HG03066 (cell line): Measurements from ENCODE around the gene ZSCAN21.

Experiments
- ATAC-seq: cut with Tn5 transposase; IDR thresholded peaks from one replicate; pipeline ENCODE4 v1.9.1; 2021; ENCODE audit warnings: low read depth; ENCODE audit not compliant: unreplicated experiment

ZSCAN21 gene

DNA sequence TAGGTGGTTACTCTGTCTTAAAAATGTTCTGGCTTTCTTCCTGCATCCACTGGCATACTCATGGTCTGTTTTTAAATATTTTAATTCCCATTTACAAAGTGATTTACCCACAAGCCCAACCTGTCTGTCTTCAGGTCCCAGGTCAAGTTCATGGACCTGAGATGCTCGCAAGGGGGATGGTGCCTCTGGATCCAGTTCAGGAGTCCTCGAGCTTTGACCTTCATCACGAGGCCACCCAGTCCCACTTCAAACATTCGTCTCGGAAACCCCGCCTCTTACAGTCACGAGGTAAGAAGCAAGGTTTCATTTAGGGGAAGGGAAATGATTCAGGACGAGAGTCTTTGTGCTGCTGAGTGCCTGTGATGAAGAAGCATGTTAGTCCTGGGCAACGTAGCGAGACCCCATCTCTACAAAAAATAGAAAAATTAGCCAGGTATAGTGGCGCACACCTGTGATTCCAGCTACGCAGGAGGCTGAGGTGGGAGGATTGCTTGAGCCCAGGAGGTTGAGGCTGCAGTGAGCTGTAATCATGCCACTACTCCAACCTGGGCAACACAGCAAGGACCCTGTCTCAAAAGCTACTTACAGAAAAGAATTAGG is 25.5 kb upstream of the ZSCAN21 start:
- no peak for ATAC-seq

DNA sequence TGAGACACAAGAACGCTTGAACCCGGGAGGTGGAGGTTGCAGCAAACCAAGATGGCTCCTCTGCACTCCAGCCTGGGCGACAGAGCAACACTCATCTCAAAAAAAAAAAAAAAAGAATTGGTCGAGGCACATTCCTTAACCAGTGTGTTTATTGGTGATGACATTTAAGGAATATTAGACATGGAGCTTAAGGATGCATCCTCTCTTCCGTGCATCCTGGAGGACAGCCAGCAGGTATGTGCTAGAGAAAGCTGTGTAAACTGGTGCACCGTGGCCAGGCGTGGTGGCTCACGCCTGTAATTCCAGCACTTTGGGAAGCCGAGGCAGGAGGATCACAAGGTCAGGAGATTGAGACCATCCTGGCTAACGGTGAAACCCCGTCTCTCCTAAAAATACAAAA is 22.4 kb upstream of the ZSCAN21 start:
- ATAC-seq, result no peak

DNA sequence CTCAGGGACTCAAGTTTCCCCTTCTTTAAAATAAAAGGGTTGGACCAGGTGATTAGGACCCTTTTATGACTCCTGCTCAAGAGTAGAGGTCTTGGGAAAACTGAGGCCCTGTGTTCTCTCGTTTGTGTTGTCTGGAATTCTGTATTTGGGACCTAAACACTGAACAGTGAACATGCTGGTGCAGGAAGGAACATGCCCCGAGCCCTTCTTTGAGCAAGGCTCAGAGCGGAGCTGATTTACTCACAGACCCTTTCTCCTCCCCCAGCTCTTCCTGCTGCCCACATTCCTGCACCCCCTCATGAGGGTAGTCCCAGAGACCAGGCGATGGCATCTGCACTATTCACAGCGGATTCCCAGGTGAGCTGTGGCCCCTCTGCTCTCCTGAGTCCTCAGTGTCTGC is 20.0 kb upstream of the ZSCAN21 start:
- no peak for ATAC-seq

DNA sequence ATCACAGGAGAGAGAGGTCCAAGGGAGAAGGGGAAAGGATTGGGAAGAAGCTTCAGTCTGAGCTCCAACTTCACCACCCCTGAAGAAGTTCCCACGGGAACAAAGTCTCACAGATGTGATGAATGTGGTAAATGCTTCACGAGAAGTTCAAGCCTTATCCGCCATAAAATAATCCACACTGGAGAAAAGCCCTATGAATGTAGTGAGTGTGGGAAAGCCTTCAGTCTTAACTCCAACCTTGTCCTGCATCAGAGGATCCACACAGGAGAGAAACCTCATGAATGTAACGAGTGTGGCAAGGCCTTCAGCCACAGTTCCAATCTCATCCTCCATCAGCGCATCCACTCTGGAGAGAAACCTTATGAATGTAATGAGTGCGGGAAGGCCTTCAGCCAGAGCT is 16.0 kb upstream of the ZSCAN21 start:
- ATAC-seq, result no peak

DNA sequence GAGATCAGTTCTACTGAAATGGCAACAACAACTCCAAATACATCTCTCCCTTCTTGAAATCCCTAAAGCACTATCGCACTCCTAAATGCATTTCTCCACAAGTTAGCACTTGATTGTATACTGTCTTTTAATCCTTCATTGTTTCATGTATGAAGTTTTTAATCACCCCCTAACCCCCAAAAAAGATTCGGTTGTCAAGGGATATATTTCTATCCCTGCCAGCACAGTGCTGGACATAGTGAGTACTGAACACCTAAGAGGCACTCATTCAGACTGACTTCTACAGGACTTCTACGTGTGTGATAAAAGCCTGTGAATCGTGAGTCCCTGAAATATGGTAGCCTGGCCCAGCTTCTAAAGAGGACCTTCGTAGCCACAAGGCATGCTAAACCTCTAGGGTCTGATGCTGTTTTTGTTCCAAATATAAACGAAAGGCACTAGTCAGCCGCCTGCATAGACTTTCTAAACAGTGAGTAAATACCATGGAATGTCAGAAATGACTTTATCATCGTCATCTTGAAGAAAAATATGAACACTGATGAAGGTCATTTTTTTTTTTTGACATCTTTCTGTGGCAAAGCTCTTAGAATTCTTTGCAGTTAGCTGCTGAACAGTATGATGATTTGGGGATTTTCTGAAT is 14.6 kb upstream of the ZSCAN21 start:
- no peak for ATAC-seq

DNA sequence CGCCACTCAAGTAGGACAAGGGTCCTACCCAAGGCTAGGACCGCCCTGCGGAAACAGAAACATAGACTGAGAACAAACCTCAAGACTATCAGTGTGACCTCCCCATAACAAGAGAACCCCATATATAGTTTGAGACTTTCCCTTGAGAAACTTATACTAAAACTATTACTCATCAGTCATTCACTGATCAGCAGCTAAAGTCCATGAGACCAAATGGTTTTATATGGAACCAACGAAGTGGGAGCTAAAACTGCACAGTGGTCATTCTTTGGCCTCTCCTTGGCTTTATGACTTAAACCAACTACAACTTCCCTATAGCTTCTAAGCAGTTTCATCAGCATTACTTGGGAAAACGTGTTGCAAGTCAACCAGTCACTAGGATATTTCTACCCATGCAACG is 13.7 kb upstream of the ZSCAN21 start:
- no peak for ATAC-seq

DNA sequence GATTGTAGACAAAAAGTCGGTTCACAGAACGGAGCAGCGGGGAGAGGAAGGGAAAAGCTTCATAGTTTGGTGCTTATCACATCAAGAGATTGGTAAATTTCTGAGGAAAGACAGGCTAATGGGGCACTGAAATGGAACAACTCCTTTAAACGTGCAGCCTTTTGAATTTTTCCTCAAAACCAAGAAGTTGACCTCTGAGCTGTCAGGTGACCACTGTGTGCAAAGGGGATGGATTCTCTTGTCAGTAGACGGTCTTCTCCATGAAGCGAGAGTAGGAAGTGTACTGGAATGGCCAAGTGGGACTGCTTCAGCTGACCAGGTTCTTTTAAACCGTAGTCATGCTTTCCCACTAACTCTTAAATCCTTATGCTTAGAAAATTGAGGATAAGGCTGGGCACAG is 11.2 kb upstream of the ZSCAN21 start:
- ATAC-seq, result no peak

DNA sequence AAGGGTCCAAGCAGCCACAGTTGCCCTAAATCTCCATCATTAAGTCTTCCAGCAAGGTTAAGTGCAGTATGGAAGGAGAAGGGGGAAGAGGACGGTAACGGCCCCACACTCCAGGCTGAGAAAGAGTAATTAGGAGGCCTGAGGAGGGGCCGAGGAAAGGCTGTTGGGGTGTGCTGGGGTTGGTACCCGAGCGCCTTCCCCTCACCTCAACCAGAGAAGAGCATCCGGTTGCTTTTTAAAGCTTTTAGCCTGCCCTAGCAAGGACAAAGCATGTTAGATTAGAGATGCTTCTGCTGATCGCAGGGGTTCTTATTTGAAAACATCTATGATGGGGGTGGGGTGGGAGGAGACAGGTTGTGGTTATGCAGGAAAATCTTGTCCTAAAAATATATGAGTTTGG is 9.0 kb upstream of the ZSCAN21 start:
- no peak for ATAC-seq

DNA sequence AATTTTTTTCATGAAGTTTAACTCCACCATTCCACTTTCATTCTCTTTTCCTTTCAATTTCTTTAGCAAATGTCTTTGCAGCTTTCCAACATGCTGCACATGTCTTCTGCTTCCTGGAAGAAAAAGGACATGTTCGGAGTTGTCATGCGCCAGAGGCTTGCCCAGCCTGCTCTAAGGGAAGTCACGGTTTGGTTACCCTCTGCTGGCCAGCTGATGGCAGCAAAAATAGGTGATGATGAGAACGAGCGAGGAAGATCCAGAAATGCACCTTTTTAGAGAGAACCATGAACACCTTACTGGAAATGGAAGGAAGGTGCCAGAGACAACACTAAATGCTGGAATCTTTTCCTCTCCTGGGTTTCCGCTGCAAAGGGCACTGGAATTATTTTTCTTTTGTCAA is 4.9 kb upstream of the ZSCAN21 start:
- no peak for ATAC-seq

DNA sequence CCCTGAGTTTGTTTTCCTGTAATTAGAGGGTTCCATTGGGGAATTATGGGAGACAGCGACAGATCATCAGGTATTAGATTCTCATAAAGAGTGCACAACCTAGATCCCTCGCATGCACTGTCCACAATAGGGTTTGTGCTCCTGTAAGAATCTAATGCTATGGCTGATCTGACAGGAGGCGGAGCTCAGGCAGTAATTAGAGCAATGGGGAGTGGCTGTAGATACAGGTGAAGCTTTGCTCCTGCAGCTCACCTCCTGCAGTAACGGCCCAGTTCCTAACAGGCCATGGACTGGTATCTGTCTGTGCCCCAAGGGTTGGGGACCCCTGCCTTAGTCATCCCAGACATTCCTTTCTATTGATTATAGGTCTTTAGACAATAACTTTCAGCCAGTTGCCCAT is 894 bp upstream of the ZSCAN21 start:
- ATAC-seq, result no peak

DNA sequence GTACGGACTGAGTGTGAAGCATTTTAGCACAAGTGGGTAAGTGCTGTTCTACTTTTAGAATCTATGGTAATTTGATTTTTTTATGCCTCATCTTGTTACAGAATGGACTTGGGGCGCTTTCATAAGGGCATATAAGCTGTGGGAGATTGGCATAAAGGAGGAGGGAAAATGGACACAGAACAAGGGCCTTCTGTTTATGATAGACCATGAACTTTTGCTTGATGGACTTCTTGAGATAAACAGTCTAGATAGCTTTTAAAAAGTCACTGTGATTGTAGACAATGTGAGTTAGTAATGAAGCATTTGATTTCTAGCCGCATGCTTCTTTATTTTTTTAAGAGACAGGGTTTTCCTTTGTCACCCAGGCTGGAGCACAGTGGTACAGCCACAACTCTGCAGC is 2.0 kb downstream of the ZSCAN21 start:
- ATAC-seq, result no peak

DNA sequence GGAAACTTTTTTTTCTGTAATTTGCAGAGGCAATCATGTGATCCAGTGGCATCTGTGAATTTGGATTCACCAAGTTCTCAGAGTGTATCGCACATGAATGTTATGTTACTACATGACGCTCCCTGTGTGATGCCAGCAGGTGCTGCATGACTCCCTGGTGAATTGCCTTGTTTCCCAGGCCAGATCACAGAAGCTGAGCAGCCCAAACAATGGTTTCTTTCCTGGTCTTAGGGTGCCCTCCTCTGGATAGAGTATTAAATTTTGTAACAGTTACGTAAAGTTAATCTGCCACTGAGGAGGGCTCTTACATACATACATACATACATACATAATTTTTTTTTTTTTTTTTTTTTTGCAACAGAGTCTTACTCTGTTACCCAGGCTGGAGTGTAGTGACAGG is 3.6 kb downstream of the ZSCAN21 start:
- ATAC-seq, result no peak

DNA sequence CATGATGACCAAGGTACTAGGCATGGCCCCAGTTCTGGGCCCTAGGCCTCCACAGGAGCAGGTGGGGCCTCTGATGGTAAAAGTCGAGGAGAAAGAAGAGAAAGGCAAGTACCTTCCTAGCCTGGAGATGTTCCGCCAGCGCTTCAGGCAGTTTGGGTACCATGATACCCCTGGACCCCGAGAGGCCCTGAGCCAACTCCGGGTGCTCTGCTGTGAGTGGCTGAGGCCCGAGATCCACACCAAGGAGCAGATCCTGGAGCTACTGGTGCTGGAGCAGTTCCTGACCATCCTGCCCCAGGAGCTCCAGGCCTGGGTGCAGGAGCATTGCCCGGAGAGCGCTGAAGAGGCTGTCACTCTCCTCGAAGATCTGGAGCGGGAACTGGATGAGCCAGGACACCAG is 7.4 kb downstream of the ZSCAN21 start:
- no peak for ATAC-seq

DNA sequence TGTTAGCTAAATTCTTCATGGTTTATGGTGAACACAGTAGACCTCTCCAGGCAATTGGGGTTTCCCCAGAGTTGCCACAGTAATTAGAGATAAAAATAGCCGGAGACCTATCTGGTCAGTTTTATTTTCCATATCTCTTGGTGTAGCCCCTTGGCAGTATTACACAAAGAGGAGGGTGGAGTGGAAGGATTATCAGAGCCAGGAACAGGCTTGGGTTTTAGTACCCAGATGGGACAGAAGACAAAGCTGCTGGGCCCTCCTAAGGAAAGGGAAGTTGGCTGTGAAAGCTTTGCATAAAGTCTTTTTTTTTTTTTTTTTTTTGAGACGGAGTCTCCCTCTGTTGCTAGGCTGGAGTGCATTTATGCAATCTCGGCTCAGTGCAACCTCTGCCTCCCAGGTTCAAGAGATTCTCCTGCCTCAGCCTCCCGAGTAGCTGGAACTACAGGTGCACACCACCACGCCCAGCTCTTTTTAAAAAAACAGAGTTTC is 9.7 kb downstream of the ZSCAN21 start:
- no peak for ATAC-seq

DNA sequence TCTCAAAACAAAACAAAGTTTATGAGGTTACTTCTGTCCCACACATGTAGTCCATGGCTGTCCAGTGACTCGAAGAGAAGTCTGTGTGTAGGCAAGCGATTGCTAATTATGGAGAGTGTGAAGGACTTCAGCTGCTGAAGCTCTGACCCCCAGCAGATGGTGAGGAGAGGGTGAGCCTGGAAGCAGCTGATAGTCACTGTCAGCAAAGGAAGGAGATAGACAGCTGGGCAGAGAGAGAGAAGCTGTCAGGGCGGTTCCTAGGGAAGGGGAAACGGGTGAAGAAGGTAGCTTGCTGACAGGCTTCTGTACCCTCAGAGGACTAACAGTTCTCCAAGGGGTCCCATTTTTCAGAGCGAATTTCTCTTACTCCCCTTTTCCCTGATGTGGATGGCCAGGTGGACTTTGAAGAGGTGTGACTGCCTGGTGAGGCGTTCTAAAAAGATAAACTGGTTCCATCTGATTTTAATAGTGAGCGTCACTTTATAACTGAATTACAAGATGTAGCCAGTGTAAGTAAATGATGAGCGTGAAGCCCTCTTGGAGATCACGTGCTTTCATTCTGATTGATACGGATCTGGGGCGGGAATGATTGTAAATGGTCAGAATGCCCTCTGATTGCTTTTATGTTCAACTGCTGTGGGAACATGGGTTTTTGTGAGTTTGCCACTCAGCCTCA is 12.1 kb downstream of the ZSCAN21 start:
- ATAC-seq, result no peak

DNA sequence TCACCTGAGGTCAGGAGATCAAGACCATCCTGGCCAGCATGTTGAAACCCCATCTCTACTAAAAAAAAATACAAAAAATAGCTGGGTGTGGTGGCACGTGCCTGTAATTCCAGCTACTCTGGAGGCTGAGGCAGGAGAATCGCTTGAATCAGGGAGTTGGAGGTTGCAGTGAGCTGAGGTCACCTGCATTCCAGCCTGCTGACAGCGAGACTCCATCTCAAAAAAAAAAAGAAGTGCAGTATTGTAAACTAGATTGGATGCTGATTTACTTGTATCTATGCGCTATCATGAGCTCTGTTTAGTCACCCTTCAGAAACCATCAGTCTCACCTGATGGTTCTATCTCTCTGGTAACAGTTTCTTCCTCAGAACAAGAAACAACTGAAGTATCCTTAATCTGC is 13.8 kb downstream of the ZSCAN21 start:
- no peak for ATAC-seq

DNA sequence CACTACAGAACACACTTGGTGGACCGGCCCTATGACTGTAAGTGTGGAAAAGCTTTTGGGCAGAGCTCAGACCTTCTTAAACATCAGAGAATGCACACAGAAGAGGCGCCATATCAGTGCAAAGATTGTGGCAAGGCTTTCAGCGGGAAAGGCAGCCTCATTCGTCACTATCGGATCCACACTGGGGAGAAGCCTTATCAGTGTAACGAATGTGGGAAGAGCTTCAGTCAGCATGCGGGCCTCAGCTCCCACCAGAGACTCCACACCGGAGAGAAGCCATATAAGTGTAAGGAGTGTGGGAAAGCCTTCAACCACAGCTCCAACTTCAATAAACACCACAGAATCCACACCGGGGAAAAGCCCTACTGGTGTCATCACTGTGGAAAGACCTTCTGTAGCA is 14.6 kb downstream of the ZSCAN21 start:
- no peak for ATAC-seq

DNA sequence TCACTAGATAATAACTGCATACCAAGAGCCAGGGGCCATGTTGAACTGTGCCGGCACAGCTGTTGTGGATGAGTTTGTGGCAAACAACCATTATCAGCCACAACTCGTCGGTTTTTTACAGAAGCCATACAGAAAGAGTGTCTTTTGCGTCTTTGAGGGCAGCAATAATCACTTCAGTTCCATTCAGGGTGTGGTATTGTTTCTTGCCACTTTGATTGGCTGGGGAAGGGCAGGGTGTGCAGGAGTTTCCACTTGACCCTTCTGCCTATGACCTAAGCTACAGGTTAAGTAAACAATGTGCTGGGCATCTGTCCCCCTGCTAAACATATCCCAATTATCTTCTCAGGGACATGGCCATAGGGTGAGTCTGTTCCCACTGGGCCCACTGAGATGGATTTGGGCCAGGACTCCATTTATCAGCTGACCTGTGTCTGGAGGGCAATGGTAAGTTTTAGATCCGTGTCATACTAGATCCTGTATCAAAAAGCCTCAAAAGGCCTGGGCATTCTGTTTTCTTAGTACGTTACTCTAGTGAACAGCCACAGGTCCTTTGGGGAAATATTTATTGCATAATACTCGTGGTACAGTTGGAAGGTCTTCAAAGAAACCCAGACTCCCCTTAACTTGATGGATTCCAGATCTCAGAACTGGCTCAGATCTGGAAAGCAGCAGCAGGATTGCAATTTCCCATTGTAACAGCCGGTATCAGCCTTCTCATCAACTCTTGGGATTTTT is 16.0 kb downstream of the ZSCAN21 start:
- ATAC-seq, result no peak

DNA sequence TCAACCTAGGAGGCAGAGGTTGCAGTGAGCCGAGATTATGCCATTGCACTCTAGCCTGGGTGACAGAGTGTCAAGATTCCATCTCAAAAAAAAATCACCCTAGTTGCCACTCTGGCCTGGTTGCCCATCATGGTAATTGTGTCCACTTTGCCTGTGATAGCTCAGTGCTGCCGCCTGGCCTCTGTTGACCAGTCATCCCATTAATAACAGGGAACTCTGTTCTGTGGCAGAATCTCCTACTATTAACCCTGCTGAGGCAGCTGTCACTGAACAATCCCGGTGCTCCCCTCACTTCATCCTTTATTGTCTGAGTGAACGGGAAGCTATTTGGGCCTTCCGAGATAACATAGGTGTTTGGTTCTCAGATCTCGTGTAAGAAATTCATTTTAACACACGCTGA is 17.4 kb downstream of the ZSCAN21 start:
- no peak for ATAC-seq

DNA sequence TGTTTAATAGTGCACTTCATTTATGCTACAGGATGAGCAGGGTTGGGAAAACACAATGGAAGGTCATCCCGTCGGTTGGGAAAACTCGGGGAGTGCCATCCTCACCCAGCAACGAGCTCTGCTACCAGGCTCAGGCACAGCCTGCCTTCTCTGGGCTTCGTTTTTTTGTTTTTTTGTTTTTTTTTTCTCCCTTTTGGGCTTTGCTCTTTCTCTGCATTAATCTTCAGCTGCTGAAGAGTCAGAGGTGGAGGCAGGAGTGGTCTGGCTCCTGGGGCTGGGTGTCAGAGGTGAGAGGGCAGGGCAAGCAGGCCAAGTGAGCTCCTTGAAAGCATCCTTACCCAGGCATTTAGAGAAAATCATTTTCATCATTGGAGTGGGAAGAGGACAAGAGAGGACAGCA is 20.4 kb downstream of the ZSCAN21 start:
- ATAC-seq, result no peak

DNA sequence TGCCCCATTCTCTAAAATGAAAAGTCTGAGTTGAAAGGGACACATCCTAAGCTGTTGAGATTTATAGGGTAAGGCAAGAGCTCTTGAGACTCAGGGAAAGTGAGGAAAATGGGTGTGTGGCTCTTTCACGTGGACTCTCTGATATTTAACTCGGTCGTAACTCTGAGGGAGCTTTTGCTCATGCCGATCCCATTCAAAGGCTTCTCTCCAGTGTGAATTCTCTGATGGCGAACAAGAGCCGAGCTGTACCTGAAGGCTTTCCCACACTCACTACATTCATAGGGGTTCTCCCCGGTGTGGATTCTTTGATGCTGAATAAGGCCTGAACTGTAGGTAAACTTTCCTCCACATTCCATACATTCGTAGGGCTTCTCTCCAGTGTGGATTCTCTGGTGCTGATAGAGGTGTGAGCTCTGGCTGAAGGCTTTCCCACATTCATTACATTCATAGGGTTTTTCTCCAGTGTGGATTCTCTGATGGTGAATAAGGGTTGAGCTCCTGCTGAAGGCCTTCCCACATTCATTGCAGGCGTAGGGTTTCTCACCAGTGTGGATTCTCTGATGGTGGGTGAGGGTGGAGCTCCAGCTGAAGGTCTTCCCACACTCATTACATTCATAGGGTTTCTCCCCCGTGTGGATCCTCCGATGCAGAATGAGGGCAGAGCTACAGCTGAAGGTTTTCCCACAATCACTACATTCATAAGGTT is 21.6 kb downstream of the ZSCAN21 start:
- no peak for ATAC-seq
